ENCODE data around the gene DLG2. TPM values are rescaled to one million over a fixed set of nuclear protein-coding genes. Genes with fewer than 3 reads are reported as not detected.
A peak's percentile ranks its signal among the peaks of the same experiment; 100 is the strongest.

The DLG2 gene
- polyA plus RNA-seq, 4 donors, result 10.8 to 15.6 (median 12.2) TPM

DNA sequence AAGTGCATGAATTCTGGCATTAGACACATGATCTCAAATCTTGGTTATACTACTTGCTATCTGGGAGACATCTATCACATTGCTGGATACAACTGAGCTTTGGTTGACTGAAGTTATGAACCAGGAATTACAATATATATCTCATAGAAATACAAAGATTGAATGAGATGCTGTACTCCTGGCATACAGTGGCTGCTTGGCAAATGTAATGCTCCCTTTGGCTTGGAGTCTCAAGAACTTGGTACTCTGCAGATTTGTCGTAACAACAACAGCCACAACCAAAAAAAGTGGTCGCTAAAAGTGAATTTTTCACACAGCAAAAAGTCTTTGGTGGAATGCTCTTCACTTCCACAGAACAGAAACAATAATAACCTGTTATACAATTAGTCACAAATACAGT lies 1082.6 kb downstream of the DLG2 start:
- DNase-seq (ENCODE audit: low read depth in 4 of 4, low spot score in 2 of 4), result no peak

DNA sequence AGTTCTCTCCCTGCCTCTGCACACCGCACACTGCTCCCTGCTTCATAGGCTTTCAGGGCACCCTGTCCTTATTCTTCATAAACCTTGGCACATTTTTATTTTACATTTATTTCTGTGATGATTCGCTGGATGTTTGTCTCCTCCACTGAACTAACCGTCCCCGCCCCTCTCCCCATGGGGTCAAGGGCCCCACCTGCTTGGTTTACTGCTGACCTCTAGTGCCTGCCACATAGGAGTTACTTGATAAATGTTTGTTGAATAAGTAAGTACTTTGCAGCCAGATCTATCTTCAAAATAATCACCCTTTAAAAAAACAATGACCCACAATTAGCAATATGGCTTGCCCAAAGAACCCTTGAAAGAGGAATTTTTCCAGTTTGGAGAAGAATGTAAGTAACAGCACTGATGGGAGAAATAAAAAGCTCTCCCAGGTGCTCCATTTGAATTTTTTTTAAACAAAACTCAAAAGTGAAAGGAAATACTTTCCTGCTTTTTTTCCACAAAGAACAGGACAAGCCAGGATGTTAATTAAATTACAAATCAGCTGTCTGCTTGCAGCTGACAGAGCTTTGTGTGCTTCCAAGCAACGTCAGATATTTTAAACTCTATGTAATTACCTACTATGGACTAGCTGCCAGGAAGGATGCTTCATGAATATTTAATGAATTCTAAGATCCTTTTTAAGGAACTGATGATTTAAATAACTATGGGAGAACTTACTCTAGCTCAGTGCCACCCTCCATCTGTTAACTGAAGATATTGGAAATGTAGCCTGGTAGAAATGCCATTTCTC lies 1083.6 kb downstream of the DLG2 start:
- DNase-seq (ENCODE audit: low read depth in 4 of 4, low spot score in 2 of 4), result no peak

DNA sequence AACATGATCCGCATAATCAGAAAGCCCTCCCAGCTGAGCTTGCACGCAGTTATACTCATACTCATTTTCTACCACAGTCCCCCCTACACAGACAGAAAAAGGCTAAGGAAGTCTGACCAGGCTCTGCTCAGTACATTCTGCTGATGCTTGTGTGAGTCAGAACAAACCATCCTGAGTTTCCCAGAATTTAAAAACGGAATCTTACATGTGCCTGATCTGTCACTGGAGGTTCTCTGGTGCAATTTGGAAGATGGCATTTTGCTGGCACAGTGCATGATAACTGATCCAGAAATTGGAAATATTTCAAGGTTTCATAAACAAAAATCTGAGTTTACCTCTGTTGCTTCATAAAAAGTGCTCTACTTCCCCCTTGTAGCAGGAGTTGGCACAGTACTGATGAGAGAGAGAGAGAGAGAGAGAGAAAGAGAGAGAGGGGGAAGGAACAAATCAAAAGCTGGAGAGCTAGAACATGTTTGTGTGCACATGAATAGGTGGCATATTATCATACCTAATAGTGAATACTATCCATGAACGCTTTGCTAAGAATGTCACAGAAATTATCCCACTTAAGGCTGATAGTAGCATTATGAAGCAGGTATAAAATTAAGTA lies 1085.3 kb downstream of the DLG2 start:
- DNase-seq (ENCODE audit: low read depth in 4 of 4, low spot score in 2 of 4), result no peak

DNA sequence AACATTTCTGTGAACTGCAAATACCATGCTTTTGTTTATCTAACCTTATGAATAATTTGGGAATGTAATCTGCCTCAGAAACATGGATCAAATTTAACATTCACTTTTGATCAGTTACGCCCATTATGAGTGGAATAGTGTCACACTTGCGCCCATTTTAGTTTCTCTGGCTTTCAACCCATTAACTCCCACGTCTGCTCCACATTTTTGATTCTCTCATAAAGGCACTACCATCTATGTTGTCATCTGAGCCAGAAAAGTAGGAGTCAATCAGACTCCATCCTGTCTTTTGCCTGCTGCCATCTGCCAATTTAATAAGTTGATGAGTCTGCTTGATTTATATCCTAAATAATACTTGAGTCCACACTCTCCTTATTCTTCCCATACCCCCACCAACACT lies 1090.7 kb downstream of the DLG2 start:
- DNase-seq (ENCODE audit: low read depth in 4 of 4, low spot score in 2 of 4), result no peak

DNA sequence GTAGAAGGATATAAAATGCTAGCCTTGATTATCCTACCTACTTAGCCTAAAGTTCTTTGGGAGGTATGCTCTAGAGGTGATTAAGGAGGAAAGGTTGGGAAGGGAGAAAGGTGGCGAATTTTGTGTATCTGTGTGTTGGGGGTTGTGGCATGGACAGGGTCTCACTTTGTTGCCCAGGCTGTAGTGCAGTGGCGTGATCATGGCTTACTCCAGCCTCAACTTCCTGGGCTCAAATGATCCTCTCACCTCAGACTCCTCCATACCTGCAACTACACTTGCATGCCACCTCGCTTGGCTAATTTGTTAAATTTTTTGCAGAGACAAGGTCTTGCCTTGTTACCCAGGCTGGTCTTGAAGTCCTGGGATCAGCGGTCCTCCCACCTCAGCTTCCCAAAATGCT lies 1094.8 kb downstream of the DLG2 start:
- DNase-seq (ENCODE audit: low read depth in 4 of 4, low spot score in 2 of 4), result no peak

DNA sequence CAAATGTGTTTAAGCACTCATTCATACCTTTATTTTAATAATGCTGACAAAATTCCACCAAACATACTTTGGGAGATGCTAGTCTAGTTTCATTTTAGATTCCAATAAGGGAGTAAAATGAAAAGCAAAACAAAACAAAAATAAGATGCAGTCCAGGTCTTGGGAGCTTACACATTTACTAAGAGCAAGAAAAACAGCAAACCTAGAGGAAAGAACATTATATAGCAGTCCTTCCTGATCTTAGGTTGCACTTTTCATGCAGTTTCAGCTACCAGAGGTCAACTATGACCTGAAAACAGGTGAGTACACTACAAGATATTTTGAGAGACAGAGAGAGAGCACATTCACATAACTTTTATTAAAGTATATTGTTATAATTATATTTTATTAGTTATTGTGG lies 1100.9 kb downstream of the DLG2 start:
- no peak for DNase-seq (ENCODE audit: low read depth in 4 of 4, low spot score in 2 of 4)

DNA sequence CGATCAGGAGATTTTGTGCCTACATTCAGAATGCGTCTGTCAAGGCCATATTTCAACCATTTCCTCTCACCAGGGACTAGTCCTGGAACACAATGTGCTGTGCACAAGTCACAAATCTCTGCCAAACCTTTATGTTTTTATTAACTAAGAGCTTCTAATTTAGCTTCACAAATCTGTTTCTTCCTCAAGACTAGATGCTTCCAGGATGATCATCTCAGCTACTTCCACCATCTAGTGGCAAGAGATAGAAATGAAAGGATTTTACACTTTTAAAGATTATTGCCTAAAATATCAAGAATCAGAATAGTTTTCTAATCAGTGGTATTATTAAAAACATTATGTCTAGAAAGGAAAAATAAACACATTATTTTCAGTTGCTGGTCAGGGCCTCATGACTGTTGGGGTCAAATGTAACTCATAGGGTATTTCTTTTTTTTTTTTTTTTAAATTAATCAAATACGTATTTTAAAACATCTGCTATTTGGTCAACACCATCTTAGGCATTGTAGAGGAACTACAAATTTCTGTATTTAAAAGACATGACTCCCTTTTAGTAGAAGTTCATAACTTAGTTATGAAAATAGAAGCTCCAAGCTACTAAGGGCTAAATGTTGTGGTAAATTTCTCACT lies 1102.6 kb downstream of the DLG2 start:
- no peak for DNase-seq (ENCODE audit: low read depth in 4 of 4, low spot score in 2 of 4)

DNA sequence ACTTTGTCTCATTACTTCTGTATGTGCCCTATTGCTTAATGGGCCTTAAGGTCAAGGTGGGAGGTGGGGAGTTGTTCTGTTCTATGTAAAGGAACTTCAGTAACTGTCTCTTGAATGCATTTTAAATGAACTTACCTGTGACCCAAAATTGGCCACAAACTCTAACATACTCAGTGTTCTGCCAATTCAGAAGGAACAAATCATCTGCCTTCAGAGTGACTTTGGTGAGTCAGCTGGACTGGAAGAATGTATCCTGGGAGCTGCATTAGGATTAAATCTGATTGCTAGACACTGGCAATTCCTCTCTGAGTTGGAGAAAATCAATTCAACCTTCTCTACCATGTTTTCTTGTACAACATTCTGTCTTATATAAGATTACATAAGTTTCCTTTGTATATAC lies 1104.8 kb downstream of the DLG2 start:
- no peak for DNase-seq (ENCODE audit: low read depth in 4 of 4, low spot score in 2 of 4)

DNA sequence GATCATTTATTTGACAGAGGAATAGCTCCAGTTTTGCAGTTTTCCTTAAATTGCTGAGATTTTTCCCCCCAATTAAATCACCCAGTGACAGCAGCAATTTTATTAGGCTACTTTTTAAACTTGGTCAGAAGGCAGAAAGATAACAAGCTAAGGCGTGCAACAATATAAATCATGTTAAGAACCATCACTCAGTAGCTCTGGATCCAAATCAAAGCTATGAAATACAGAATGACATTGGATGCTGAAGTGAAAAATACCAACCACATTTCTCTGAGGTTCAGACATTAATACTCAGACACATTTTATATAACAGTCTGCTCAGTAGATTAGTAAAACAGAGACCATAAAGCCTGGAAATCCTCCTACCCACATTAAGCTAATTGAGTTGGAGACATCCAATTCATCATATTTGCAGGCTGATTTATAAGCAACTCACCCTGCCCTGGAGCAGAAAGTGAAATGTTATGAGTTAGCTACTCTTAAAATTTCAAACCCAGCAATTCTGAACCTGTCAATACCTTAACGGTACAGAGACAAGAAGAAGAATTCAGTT lies 1108.4 kb downstream of the DLG2 start:
- DNase-seq (ENCODE audit: low read depth in 4 of 4, low spot score in 2 of 4), result no peak

DNA sequence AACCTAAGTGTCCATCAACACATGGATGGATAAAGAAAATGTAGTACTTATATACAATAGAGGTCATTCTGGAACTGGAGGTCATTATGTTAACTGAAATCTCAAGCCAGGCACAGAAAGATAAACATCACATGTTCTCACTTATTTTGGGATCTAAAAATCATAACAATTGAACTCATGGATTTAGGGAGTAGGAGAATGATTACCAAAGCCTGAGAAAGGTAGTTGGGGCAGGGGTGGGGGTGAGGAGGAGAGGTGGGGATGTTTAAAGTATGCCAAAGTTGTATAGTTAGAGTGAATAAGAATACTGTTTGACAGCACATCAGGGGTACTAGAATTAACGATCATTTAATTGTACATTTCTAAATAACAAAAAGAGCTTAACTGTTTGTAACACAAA lies 1112.7 kb downstream of the DLG2 start:
- no peak for DNase-seq (ENCODE audit: low read depth in 4 of 4, low spot score in 2 of 4)

DNA sequence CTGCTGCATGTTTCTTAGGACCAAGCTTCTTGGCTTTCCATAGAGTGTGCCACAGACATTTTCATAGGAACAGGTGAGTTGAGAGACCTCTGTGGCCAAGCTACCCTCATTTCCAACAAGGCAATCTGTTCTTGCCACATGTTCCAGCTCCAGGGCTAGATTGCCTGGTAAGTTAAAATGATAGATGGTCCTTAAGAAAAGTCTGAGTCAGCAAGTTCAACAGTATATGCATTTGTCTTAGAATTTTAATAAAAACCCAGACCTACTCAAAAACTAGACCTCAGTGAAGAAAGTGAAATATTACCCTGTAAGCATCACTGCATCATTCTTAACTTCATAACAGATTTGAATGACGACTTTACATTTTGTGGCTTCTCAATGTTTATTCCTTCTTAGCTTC lies 1123.6 kb downstream of the DLG2 start:
- no peak for DNase-seq (ENCODE audit: low read depth in 4 of 4, low spot score in 2 of 4)

DNA sequence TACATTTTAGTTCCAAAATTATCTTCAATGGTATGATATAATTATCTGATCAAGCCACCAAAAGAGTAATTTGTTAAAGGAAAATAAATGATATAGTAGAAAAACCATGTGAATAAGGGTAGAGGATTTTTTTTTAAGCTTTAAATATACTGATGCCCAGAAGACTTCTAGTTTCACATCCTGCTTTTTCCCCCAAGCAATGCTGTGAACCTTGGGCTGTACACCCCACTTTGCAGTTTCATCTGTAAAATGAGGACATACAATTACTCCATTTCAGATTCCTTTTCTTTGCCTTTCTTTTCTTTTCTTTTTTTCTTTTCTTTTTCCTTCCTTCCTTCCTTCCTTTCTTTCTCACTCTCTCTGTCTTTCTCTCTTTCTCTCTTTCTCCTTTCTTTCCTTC lies 1125.4 kb downstream of the DLG2 start:
- no peak for DNase-seq (ENCODE audit: low read depth in 4 of 4, low spot score in 2 of 4)

DNA sequence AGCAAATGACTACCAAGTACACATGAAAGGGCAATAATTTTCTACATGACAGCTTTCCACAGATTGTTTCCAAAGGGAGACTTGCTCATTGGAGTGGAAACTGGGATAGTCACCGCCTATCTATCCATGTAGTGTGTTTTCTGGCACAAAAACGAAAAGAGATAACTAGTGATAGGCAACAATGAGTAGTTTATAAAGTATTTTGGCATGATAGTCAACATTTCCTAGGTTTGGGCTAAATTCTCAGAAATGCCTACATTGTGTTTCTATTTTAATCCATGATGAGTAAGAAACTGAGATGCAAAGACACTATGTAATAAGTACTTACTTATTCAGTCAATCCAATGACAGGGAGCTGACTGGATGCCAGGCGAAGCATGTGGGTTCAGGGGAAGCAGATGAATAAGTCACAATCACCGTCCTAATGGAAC lies 1129.1 kb downstream of the DLG2 start:
- no peak for DNase-seq (ENCODE audit: low read depth in 4 of 4, low spot score in 2 of 4)

DNA sequence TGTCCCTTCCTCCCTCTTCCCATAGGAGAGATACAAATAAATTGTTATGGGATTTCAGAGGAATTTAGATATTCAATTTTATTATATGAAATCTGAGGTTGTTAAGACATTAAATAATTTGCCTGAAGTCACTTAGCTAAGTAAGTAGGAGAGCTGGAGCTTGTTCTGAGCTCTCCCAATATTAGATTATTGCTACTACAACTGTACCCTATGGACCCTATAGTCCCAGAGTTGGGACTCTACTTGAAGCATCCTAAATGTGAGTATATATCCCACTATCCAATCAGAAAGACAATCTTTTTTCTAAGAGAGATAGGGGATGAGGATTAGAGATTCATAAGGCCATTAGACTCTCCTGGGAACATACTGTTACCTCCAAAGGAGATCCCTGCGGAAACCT lies 1130.0 kb downstream of the DLG2 start:
- no peak for DNase-seq (ENCODE audit: low read depth in 4 of 4, low spot score in 2 of 4)

DNA sequence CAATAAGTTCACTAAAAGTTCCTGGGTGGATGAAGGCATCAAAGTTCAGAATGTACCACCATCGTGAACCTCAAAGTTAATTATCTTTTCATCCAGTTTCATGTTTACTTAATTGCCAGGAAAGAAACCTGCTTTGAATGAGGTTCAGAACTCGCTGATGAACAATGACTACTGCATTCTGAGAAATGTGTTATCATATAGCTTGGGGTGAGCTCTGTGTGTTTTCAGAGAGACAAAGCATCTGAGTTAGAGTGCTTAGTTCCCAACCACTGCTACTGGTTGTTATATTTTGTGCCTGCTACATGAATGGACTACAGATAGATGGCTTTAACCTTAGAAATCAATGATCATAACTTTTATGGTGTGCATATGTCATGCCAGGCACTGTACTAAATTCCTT lies 1131.0 kb downstream of the DLG2 start:
- no peak for DNase-seq (ENCODE audit: low read depth in 4 of 4, low spot score in 2 of 4)

DNA sequence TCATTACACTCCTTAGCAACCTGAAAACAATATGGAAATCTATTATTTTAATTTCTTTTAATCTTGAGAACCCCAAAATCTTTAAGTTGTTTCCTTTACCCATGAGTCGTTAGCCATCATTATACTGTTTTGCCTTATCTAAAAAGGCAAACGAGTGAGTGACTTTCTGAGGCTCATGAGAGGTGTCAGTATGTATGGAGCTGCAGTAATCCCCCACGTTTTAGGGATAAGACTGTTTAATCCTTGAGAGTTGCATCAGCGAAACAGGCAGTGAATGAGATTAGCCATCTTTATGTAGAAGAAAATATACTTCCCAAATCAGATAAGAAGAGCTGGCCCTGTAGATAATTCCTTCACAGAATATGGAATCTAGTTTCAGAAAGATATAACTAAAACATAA lies 1147.0 kb downstream of the DLG2 start:
- no peak for DNase-seq (ENCODE audit: low read depth in 4 of 4, low spot score in 2 of 4)

DNA sequence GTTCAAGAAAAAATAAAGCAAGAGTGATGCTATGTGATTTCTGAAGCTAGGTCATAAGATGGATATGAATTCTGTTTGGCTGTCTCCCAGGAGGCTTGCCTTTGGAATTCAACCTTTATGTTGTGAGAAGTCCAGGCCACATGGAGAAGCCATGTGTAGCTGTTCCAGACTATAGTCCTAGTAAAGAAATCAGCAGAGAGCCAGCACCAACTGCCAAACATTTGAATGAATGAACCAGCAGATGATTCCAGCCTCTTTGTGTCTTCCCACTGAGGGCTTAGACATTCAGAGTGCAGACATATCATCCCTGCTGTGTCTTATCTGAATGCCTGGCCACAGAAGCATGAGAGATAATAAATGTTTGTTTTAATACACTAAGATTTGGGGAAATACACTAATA lies 1150.6 kb downstream of the DLG2 start:
- DNase-seq (ENCODE audit: low read depth in 4 of 4, low spot score in 2 of 4), result no peak

DNA sequence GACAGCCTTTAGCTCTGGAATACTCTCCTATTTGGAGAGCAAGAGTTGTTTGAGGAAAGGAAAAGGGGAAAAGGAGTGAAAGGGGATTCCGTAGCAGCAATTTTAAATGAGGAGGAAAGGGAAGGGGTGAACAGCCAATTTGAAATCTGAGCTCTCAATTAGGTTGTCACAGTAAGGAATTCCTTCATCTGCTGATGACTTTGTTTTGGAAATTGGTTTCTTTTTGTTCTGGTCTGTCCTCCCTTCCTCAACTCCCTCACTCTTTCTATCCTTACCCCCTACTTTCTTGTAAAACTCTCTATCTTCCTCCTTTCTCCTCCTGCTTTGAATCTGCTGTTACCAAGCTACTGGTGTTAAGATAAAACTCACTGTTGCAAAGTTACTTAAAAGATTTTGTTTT lies 1155.6 kb downstream of the DLG2 start:
- no peak for DNase-seq (ENCODE audit: low read depth in 4 of 4, low spot score in 2 of 4)

DNA sequence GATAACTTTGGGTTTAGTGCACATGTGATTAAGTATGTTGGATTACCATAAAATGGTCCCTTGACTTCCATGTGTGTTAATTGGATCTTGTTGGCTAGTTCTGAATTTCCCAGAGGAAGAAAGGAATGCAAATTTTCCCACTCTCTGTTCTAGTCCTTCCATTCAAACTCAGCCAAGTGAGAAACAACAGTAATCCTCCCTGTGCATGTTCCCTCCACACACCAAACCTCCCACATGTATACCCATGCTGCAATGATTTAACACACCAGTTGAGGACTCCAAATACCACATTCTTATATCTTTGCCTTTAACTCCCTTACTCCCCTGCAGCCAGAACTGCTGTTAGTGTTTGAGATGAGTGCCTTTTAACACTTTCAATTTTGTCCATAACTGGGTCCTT lies 1158.9 kb downstream of the DLG2 start:
- DNase-seq (ENCODE audit: low read depth in 4 of 4, low spot score in 2 of 4), result peak in 1 of 4 donors; percentile 6

DNA sequence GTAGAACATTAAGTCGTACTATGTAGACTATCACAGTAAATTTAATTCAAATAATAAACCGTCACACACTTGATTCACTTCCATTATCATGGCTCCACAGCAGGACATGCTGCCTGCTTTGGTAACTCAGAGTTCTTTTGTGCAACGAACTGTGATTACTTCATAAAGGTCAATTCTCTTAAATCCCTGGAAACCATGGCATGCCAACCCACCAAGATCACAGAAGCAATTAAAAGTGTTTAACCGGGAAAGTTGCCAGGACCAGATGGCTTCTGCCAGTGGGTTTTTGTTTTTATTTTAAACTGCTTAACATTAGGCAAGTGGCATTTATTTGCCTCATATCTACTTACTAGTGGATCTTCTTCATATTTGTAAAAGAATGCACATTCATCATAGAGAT lies 1162.1 kb downstream of the DLG2 start:
- no peak for DNase-seq (ENCODE audit: low read depth in 4 of 4, low spot score in 2 of 4)

DNA sequence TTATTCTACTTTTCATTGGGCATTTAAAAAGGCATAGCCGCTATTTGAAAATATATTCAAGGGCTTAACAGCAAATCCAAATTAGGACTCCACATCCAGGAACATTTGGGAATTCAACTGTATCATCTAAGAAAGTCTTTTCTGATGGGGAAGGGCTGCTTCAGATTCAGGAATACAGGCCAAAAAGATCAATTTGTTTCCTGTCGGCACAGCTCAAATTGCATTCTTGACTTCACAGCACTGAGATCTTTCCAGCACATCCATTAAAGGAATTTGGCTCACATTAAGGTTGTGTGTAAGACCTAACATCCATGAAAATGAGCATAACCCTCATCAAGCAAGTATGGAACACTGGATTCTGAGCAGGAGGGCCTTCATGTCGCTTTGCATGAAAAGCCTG lies 1171.5 kb downstream of the DLG2 start:
- DNase-seq (ENCODE audit: low read depth in 4 of 4, low spot score in 2 of 4), result no peak

DNA sequence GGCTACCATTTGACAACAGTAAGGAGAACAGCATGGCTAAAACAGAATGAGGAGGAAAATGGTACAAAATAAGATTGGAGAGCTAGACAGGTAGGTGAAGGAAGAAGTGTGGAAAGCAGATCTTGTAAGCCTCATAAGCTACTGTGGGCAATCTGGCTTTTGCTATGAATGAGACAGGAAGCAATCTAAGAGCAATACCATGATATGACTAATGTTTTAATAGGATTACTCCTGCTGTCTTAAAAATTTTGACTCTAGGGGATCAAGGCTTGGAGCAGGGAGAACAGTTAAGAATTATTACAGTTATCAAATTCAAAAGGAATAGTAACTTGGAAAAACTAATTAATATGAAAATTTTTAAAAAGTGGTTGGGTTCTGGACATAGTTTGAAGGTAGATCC lies 1174.9 kb downstream of the DLG2 start:
- no peak for DNase-seq (ENCODE audit: low read depth in 4 of 4, low spot score in 2 of 4)
